ENCODE results near the gene SNTA1.

DNA sequence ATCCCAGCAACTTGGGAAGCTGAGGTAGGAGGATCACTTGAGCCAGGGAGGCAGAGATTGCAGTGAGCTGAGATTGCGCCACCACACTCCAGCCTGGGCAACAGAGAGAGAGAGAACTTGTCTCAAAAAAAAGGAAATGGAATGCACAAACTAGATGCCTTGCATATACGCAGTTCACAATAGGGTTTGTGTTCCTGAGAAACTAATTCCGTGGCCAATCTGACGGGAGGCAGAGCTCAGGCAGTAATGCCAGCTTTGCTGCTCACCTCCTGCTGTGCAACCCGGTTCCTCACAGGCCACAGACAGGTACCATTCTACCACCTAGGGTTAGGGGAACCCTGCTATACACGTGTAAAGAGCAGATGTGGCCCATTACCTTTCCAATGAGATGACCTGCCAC lies 43.6 kb downstream of the SNTA1 start:
- TF ChIP-seq, protein P1, sequence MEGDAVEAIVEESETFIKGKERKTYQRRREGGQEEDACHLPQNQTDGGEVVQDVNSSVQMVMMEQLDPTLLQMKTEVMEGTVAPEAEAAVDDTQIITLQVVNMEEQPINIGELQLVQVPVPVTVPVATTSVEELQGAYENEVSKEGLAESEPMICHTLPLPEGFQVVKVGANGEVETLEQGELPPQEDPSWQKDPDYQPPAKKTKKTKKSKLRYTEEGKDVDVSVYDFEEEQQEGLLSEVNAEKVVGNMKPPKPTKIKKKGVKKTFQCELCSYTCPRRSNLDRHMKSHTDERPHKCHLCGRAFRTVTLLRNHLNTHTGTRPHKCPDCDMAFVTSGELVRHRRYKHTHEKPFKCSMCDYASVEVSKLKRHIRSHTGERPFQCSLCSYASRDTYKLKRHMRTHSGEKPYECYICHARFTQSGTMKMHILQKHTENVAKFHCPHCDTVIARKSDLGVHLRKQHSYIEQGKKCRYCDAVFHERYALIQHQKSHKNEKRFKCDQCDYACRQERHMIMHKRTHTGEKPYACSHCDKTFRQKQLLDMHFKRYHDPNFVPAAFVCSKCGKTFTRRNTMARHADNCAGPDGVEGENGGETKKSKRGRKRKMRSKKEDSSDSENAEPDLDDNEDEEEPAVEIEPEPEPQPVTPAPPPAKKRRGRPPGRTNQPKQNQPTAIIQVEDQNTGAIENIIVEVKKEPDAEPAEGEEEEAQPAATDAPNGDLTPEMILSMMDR (IDR thresholded peaks at IDR 0.05) = no peak
- TF ChIP-seq POLR2A (IDR thresholded peaks at IDR 0.05) = no peak
